ENCODE measurements around the gene OR10H4. TPM values are rescaled to one million over a fixed set of nuclear protein-coding genes. Genes with fewer than 3 reads are reported as not detected.

OR10H4 gene, protein sequence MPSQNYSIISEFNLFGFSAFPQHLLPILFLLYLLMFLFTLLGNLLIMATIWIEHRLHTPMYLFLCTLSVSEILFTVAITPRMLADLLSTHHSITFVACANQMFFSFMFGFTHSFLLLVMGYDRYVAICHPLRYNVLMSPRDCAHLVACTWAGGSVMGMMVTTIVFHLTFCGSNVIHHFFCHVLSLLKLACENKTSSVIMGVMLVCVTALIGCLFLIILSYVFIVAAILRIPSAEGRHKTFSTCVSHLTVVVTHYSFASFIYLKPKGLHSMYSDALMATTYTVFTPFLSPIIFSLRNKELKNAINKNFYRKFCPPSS
- total RNA-seq = not detected in 2 replicates

DNA sequence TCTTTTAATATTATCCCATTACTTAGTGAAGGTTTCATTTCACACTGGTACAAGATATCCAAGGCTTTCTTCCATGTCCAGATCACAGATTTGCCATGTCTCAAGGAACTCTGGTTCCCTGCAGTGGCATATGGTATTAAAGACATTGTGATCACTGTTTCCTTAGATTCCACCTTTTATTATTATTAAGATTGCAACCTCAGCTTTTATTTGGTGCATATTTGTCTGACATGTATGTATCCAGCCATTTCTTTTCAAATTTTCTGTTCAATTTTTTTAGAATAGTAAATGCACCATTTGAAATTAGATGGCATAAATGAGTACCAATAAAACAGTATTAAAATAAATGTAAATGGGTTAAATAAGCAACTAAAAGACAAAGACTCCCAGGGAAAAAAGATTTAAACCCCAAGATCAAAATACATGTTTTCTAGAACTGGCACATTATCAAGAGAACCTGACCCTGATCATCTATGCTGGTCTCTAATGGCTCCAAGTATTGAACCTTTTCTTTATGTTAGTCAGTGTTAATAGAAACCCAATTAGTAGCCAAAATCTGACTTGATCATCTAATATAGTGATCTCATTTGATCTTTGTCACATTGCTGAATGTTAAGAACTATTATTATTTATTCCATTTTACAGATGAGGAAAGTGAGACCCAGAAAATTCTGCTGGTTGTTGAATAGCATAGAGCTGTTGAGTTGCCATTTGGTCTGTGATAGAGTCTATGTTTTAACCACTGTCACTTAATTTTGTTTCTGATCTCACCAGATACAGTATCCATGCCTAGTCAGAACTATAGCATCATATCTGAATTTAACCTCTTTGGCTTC lies at the start of gene OR10H4:
Gene OR10H4, plus strand, starts transcription at position 786 of the 836 bp plus-strand sequence. Its CDS starts 0 bp downstream, at position 786.

DNA sequence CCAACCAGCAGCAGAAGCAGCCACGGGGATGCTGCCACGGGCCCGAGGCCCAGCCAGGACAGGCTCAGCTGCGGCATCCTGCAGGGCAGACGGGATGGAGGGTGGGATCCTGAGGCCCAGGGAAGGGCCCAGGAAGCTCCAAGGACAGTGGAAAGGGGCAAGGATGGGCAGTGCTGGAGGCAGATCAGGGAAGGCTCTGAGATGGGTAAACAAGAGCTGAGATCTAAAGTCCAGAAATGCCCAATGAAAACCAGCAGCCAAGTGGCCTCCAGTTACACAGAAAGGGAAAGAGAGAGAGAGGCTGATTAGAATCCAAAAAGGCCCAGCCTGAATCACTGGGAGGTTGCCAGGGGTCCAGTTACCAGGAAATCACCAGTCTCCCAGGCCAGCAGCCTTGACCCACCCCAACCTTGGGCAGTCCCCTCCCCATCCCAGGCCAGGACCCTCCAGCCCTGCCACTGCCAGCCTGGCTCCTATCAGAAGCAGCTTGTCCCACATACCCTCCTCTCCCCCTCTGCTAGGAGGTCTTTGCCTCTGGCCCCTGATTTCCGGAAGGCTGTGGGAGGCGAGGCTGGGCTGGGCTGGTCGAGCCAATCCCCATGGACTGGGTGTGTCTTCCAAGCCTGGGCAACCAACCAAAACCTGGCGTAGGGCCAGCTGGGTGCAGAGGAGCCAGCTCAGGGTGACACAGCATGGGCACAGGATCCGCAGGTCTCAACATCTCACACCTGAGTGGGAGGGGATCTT lies 14.3 kb upstream of the OR10H4 start, which contains the start of gene CYP4F11:
Gene CYP4F11, minus strand, starts transcription at position 198 of the 747 bp plus-strand sequence. Its CDS starts 121 bp downstream, at position 77.

Other genes starting within 250 kb of the OR10H4 start
- gene OR10H2, start 221.0 kb upstream of the OR10H4 start, total RNA-seq = not detected in 2 replicates
- gene OR10H3, start 211.0 kb upstream of the OR10H4 start, total RNA-seq = not detected in 2 replicates
- not detected in 2 replicates for gene OR10H5, start 161.3 kb upstream of the OR10H4 start, total RNA-seq
- gene OR10H1, start 133.3 kb upstream of the OR10H4 start, total RNA-seq = not detected in 2 replicates
- not detected in 2 replicates for gene CYP4F2, start 50.9 kb upstream of the OR10H4 start, total RNA-seq
- gene CYP4F11, start 14.5 kb upstream of the OR10H4 start, total RNA-seq = not detected in 2 replicates
- gene TPM4, start 127.5 kb downstream of the OR10H4 start, total RNA-seq = 1,255 and 1,332 TPM in 2 replicates
- 65.8 and 66.0 TPM in 2 replicates for gene RAB8A, start 162.9 kb downstream of the OR10H4 start, total RNA-seq
- gene HSH2D, start 194.7 kb downstream of the OR10H4 start, total RNA-seq = not detected in 2 replicates
- not detected in 2 replicates for gene CIB3, start 224.5 kb downstream of the OR10H4 start, total RNA-seq
- gene FAM32A, start 236.4 kb downstream of the OR10H4 start, total RNA-seq = 79.3 and 101 TPM in 2 replicates
- gene AP1M1, start 248.9 kb downstream of the OR10H4 start, total RNA-seq = 105 and 107 TPM in 2 replicates